ENCODE measurements around the gene TM9SF3.
A peak's percentile ranks its signal among the peaks of the same experiment; 100 is the strongest.

The TM9SF3 gene

DNA sequence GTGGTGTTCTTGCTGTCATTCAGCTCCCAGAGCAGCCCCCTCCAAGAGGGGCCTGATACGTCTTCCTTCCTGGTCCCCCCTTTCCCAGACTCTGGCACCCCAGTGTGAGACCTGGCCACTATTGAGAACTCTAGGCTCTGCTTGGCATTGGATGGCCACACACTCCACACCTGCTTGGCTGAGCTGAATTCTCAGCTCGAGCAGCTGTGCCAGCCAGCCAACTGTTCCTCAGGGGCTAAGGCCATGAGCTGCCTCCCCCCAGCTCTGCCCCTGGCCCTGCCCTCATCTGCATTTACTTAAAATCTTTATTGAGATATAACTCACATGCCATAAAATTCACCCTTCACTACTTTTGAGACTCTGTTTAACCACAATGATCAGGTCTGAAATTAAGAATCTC lies 79.8 kb downstream of the TM9SF3 start:
- no peak for DNase-seq

DNA sequence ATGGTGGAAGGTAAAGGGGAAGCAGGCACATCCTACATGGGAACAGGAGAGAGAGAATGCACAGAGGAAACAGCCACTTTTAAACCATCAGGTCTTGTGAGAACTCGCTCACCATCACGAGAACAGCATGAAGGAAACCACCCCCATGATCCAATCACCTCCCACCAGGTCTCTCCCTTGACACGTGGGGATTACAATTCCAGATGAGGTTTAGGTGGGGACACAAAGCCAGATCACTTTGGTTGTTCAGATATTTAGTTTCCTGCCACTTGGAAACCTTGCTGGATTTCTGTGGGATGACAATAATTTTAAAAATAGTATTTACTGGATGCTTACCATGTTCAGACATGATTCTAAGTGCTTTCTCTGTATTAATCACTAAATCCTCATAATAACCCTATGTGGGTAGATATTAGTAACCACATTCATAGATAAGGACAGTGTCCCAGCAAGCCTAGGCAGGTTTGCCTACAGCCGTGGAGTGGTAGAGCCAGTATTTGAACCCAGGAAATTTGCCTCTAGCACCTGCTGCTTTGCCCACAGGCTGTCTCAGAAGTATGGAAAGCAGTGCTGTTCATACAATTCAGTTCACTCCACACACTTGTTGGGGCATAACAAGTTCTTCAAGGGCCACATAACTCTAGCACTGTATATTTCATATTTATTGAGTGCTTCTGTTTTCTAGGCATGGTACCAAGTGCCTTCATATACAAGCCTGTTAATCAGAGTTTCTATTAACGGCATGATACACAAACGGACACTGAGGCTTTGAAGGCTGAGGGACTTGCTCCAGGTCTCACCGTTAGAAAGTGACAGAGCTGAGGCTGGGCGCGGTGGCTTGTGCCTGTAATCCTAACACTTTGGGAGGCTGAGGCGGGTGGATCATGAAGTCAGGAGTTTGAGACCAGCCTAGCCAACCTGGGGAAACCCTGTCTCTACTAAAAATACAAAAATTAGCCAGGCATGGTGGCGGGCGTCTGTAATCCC lies 81.4 kb downstream of the TM9SF3 start:
- DNase-seq, result no peak

GRCh38 chr10:96502561-96503282 lies 84.1 kb downstream of the TM9SF3 start:
- DNase-seq, result no peak

- DNase-seq, result no peak
Measured at GRCh38 chr10:96501985-96502384, 84.8 kb downstream of the TM9SF3 start.

- no peak for DNase-seq
Measured at GRCh38 chr10:96500519-96500918, 86.3 kb downstream of the TM9SF3 start.

- DNase-seq, result no peak
Measured at GRCh38 chr10:96500050-96500449, 86.8 kb downstream of the TM9SF3 start.

DNA sequence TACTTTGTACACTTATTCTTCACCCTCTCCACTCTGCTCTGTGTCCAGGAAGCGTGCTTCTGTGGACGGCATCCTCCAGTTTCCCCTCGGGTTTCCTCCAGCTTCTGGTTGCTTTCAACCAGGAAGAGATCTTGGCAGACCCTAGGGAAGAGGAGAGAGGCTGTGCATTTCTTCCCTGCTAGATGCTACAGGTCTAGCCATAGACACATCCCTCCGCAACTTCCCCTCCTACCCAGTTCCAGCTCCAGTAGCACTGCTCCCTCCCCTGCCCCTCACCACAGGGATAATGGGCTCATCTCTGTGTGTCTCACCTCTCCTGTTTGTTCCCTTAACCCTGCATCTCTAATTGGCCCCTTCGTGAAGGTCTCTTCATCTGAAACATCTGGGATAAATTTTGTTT lies 89.4 kb downstream of the TM9SF3 start:
- DNase-seq, result no peak

- DNase-seq, result no peak
Measured at GRCh38 chr10:96496281-96496925, 90.4 kb downstream of the TM9SF3 start.

GRCh38 chr10:96495544-96495943 lies 91.3 kb downstream of the TM9SF3 start:
- no peak for DNase-seq

- no peak for DNase-seq
Measured at GRCh38 chr10:96494694-96495093, 92.1 kb downstream of the TM9SF3 start.

DNA sequence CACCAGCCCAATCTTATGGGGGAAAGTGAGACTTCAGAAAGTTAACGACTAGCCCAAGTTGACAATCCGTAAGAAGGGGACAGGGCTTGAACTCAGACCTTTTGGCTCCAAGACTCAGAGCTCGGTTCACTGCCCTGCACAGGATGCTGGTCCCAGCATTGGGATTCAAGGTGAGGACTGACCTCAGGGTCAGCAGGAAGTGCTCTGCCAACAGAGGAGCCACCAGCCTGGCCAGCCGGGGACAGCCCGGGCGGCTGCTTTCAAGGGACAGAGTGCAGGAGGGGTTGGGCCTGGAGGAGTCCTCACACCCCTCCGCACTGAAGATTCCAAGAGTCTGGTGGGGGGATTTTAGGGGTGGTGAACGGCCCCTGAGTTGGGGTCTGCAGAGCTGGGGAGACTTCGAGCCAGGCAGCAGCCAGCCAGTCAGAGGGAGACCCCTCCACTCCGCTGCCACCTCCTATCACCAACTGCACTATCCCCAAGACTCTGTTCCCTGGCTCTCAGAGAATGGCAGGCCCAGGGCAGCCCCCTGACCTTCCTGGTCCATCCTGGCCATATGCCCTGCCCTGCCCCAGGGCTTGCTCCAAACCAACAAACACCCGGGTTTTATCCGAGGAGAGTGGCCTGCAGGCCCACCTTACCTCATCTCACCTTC lies 92.8 kb downstream of the TM9SF3 start:
- no peak for DNase-seq

GRCh38 chr10:96493254-96493653 lies 93.6 kb downstream of the TM9SF3 start:
- no peak for DNase-seq

DNA sequence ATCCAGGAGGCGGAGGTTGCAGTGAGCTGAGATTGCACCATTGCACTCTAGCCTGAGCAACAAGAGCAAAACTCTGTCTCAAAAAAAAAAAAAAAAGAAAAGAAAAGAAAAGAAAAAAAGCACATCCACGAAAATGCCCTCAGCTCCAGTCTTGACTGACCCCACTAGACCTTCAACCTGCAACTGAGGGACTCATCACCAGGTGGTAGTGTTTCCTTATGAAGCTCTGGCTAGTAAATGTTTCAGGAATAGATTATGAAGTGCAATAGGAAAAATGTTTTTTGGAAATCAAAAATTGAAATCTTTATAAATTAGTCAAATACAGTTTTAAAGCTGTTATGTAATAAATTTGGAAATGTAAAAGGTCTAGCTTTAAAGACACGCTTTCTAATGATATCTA lies 95.5 kb downstream of the TM9SF3 start:
- DNase-seq, result no peak

- no peak for DNase-seq
Measured at GRCh38 chr10:96488161-96488935, 98.5 kb downstream of the TM9SF3 start.

DNA sequence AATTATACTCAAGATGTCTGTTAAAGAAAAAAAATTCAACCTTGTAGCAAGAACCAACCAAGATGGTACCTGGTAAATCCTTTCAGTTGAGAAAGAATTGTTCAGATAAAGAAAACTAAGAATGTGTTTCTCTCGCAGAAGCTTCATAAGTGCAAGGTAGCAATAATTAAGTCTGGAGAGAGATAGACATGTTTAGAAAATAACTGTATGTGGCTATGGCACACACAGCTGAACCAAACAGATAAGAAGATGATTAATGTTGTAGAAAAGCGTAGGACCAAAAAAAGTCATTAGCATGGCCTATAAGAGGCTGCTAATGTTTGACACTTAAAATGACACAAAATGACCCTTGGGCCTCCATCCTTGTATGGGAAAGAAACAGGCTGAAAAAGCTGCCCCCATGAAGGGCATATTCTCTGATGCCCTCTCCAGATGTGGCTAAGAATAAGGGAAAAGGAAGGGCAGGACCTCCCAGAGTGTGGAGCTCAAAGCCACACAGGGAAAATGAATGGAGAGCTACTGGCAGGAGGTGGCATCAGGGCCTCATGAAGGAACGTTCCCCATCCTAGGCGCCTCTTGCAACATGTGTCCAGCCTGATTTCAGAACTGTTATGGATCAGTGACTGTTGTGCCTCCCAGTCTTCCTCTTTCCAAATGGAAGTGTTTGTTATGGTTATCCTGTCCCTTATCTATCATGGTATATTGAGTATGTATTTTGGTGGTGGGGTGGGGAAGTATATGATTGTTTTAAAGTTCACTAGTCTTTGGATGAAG lies 103.8 kb downstream of the TM9SF3 start:
- DNase-seq, result no peak

- no peak for DNase-seq
Measured at GRCh38 chr10:96478355-96478754, 108.5 kb downstream of the TM9SF3 start.

GRCh38 chr10:96473866-96474265 lies 112.9 kb downstream of the TM9SF3 start:
- no peak for DNase-seq

- DNase-seq, result peak; percentile 32
Measured at GRCh38 chr10:96470116-96470743, 116.6 kb downstream of the TM9SF3 start.

DNA sequence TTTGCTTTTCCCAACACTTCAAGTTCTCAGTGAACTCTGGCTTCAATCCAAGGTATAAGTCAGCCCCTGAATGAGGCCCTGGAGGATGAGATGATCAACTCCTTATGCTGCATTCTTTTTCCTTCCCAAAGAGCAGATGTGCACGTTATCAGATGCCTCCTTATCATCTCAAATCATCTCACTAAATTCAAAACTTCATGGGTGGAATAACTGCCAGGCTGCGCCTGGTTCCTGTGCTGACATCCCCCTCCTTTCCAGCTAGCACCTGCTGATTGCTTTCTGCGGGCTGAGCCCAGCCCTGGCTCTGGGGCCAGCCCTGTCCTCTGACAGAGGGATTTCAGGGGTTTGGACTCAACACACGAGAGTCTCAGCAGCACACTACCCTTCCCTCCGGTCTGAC lies 118.0 kb downstream of the TM9SF3 start:
- no peak for DNase-seq

Measured in SHP77 treated with DMSO at 0.1 percent for 48 hours (cell line).